Measurements from ENCODE around the gene ZNF24.

- TF ChIP-seq POLR2AphosphoS5 (IDR thresholded peaks at IDR 0.05; ENCODE audit: low read depth) (no peak), CTCF (conservative IDR thresholded peaks at IDR 0.05; ENCODE audit: low read depth in 2 of 2) (no peak), ETS1 (IDR thresholded peaks at IDR 0.05) (no peak), ZNF114 (CRISPR knock-in tag; IDR thresholded peaks at IDR 0.05) (no peak), CREB1 (CRISPR knock-in tag; IDR thresholded peaks at IDR 0.05; ENCODE audit: low read depth) (no peak), EZH2 (IDR thresholded peaks at IDR 0.05; ENCODE audit: low read depth, unreplicated experiment) (no peak)
Observed at GRCh38 chr18:35371412-35372195, 27.4 kb upstream of the ZNF24 start.
